Effector memory CD4-positive, alpha-beta T cell (primary cell): Measurements from ENCODE around the gene TBC1D2B.
A peak's percentile ranks its signal among the peaks of the same experiment; 100 is the strongest.

Source experiments
- DNase-seq, 3 donors: peaks; one replicate each; pipeline ENCODE4 v3.0.0-alpha.2; 2020
- H3K27ac ChIP-seq: 2 replicates; pipeline ENCODE4 v1.7.0; 2013; ENCODE audit warnings: mild to moderate bottlenecking, low read length, moderate library complexity; ENCODE audit not compliant: insufficient read depth, poor library complexity, severe bottlenecking
- H3K27me3 ChIP-seq: replicated peaks from 2 replicates; pipeline ENCODE4 v1.7.0; 2013; ENCODE audit warnings: mild to moderate bottlenecking, low read length; ENCODE audit not compliant: insufficient read depth, control insufficient read depth, poor library complexity, severe bottlenecking
- H3K36me3 ChIP-seq: 2 replicates; pipeline ENCODE4 v1.7.0; 2013; ENCODE audit warnings: mild to moderate bottlenecking, low read length, moderate library complexity; ENCODE audit not compliant: control insufficient read depth, insufficient read depth
- H3K4me1 ChIP-seq: 2 replicates; pipeline ENCODE4 v1.7.0; 2013; ENCODE audit warnings: low read length, mild to moderate bottlenecking; ENCODE audit not compliant: control insufficient read depth, insufficient read depth, poor library complexity, severe bottlenecking
- H3K4me3 ChIP-seq: 2 replicates; pipeline ENCODE4 v1.7.0; 2013; ENCODE audit warnings: low read length, low read depth, mild to moderate bottlenecking; ENCODE audit not compliant: insufficient read depth, poor library complexity, severe bottlenecking
- H3K9me3 ChIP-seq: 2 replicates; pipeline ENCODE4 v1.7.0; 2013; ENCODE audit warnings: mild to moderate bottlenecking, low read length, moderate library complexity; ENCODE audit not compliant: control insufficient read depth

Gene TBC1D2B

DNA sequence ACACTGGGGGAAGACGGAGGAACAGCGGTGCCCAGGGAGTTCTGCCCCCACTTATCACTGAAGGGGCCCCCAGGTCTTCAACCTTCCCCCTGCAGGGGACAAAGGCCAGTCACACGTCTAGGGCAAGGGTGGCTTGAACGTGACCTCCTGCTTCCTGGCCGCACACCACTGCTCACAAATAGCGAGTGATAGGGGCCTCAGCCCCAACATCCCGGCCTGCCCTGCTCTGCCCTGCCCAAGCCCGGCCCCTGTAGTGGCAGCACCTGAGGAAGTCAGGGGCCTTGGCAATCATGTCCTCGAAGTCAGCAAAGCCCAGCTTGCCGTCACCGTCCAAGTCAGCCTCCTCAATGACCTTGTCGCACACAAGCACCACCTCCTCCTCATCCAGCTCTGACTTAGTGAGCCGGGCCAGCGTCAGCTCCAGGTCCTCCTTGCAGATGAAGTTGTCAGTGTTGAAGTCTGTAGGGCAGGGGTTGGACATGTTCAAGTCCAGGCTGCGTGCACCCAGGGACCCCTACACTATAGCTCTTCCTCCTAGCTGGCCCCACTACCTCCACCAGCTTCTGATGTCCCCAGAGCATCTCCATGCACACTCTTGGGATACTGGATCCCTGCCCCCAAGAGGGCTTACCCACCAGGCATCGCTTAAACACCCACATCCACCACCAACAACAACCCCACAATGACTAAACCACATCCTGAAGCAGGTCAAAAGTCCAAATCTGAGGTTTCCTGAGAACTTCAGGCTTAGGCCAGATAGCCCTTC, 28.1 kb upstream of the TBC1D2B start:
- Histone ChIP-seq H3K4me1 (peaks cover 39% of the 10 kb centered on the region), H3K4me3 (no peak overlapping the region), H3K9me3 (no peaks in the 10 kb centered on the region), H3K36me3 (no peaks in the 10 kb centered on the region), H3K27ac (no peak overlapping the region), H3K27me3 (no peaks in the 10 kb centered on the region)
- no peak for DNase-seq

GRCh38 chr15:78104566-78105475, 27.3 kb upstream of the TBC1D2B start:
- H3K36me3 ChIP-seq, result no peaks in the 10 kb centered on the region
- no peak overlapping the region for H3K27ac ChIP-seq
- no peak overlapping the region for H3K4me3 ChIP-seq
- no peaks in the 10 kb centered on the region for H3K27me3 ChIP-seq
- H3K4me1 ChIP-seq, result peaks cover 39% of the 10 kb centered on the region
- H3K9me3 ChIP-seq, result no peaks in the 10 kb centered on the region
- DNase-seq, result no peak

DNA sequence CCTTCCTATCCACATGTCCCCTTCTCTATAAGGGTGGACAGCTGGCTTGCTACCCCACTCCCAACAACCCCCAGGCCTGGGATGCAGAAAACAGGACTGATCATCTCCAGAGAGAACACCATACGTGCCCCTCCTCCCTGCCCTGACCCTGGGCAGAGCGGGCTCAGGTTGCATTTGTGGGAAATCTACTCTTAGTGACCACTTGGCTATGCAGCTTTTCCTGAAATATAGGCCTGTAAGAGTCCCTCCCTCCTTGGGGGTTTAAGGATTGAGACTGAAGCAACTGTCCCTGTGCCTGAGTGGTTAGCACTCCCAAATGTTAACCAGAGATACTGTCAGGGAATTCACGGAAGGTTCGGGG, 26.6 kb upstream of the TBC1D2B start:
- no peak for DNase-seq
- Histone ChIP-seq H3K36me3 (no peaks in the 10 kb centered on the region), H3K4me1 (peaks cover 39% of the 10 kb centered on the region), H3K27me3 (no peaks in the 10 kb centered on the region), H3K9me3 (no peaks in the 10 kb centered on the region), H3K4me3 (peak overlapping the region; percentile 7), H3K27ac (peak overlapping the region; percentile 16)

GRCh38 chr15:78103406-78104118, 26.1 kb upstream of the TBC1D2B start:
- Histone ChIP-seq H3K9me3 (no peaks in the 10 kb centered on the region), H3K4me1 (peaks cover 39% of the 10 kb centered on the region), H3K4me3 (peak overlapping the region; percentile 7), H3K36me3 (no peaks in the 10 kb centered on the region), H3K27ac (peak overlapping the region; percentile 35), H3K27me3 (no peaks in the 10 kb centered on the region)
- DNase-seq, result peak in 2 of 3 donors; percentile 29 to 30

DNA sequence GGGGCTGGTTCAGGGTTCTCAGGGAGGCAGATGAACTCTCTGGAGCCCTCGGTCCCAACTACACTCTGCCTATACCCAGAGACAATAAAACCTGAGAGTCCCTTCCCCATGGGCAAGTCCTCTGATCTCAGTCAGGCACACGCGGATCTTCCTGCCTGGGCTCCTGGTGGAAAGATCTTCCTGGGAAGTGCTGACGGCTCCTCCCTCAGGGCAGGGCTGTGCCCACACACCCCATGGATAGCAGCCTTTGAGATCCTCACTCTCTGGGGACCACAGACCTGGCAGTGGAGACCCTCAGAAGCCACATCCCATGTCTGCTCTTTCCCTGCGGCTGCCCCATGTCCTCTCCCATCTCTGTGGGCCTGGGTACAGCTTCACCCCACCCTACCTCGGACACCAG, 25.2 kb upstream of the TBC1D2B start:
- H3K4me3 ChIP-seq, result no peak overlapping the region
- peak overlapping the region; percentile 35 for H3K27ac ChIP-seq
- no peaks in the 10 kb centered on the region for H3K36me3 ChIP-seq
- no peak for DNase-seq
- no peaks in the 10 kb centered on the region for H3K27me3 ChIP-seq
- H3K9me3 ChIP-seq, result no peaks in the 10 kb centered on the region
- peaks cover 39% of the 10 kb centered on the region for H3K4me1 ChIP-seq

DNA sequence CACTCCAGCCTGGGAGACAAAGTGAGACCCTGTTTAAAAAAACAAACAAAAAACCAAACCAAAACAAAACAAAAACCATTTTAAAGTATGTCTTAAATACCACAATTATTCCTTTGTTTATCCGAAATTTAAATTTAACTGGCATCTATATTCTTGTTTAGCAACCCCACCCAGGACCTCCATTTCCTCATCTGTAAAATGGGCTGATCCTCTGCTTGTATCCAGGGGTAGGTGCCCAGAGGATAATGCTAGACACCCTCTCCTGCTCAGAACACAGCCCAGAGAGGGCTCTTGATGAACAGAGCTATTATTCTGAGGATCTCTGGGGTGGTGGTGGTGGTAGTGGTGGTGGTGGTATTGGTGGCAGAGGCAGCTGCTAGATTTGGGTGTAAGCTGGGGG, 24.7 kb upstream of the TBC1D2B start:
- no peaks in the 10 kb centered on the region for H3K36me3 ChIP-seq
- DNase-seq, result no peak
- no peaks in the 10 kb centered on the region for H3K27me3 ChIP-seq
- H3K9me3 ChIP-seq, result no peaks in the 10 kb centered on the region
- no peak overlapping the region for H3K27ac ChIP-seq
- H3K4me1 ChIP-seq, result peaks cover 39% of the 10 kb centered on the region
- H3K4me3 ChIP-seq, result no peak overlapping the region

- H3K9me3 ChIP-seq, result no peaks in the 10 kb centered on the region
- no peaks in the 10 kb centered on the region for H3K27me3 ChIP-seq
- no peaks in the 10 kb centered on the region for H3K36me3 ChIP-seq
- DNase-seq, result no peak
- no peak overlapping the region for H3K27ac ChIP-seq
- H3K4me3 ChIP-seq, result no peak overlapping the region
- H3K4me1 ChIP-seq, result peaks cover 39% of the 10 kb centered on the region
Measured at GRCh38 chr15:78101423-78102105, 24.1 kb upstream of the TBC1D2B start.

DNA sequence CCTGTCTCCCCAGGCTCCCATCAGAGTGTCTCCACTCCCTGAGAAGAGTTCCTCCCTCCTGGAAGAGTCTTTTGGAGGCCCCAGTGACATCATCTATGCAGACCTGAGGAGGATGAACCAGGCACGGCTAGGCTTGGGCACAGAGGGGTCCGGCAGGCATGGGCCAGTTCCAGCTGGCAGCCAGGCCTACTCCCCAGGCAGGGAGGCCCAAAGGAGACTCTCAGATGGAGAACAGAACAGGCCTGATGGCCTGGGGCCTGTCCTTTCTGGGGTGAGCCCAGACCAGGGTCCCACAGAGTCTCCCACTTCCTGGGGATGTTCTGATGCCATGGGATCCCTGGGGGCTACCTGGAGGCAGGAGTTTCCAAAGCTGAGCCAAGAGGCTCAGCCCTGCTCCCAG, 23.4 kb upstream of the TBC1D2B start:
- H3K27me3 ChIP-seq, result no peaks in the 10 kb centered on the region

DNA sequence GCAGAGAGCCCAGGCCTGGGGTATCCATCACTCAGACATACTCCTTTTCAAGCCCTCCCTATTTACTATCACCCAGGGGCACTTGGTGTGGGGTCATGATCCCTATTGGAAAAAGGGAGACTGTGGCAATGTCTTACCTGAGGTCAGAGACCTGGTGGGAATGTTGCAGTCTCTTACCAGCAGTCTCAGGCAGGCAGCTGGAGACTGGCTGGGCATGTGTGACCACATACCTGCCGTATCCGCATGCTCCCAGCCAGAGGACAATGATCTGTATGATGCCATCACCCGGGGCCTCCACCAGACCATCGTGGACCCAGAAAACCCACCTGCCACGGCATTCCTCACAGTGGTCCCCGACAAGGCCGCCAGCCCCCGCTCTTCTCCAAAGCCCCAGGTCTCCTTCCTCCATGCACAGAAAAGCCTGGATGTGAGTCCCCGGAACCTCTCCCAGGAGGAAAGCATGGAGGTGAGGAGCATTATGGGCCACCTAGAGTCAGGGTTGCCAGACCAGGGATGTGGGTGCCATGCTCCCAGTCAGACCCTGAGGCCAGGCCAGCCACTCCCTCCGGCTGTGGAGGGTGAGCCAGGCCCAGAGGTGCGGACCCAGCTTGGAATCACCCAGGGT, 20.7 kb upstream of the TBC1D2B start:
- H3K27ac ChIP-seq, result no peak overlapping the region
- H3K9me3 ChIP-seq, result no peaks in the 10 kb centered on the region
- no peak for DNase-seq
- H3K4me3 ChIP-seq, result no peak overlapping the region
- H3K4me1 ChIP-seq, result peaks cover 10% of the 10 kb centered on the region
- no peaks in the 10 kb centered on the region for H3K27me3 ChIP-seq
- H3K36me3 ChIP-seq, result no peaks in the 10 kb centered on the region

More for the DNA sequence above, 23.4 kb upstream of the TBC1D2B start:
- H3K4me3 ChIP-seq, result no peak overlapping the region
- peaks cover 36% of the 10 kb centered on the region for H3K4me1 ChIP-seq
- H3K9me3 ChIP-seq, result no peaks in the 10 kb centered on the region
- H3K36me3 ChIP-seq, result no peaks in the 10 kb centered on the region
- H3K27ac ChIP-seq, result no peak overlapping the region
- no peak for DNase-seq
